KOPT-K1 (cell line): ENCODE measurements around the gene SMIM41.

Experiments used
- H3K27ac ChIP-seq: fragments of 200-600 bp; sonication (generic); 2 replicates; pipeline ENCODE4 v1.5.1; 2016; ENCODE audit warnings: antibody characterized with exemption, mild to moderate bottlenecking, low read depth, low read length; ENCODE audit not compliant: poor library complexity, severe bottlenecking
- H3K36me3 ChIP-seq: fragments of 200-600 bp; sonication (generic); 2 replicates; pipeline ENCODE4 v1.5.1; 2017; ENCODE audit warnings: antibody characterized with exemption, mild to moderate bottlenecking, low read length, moderate library complexity; ENCODE audit not compliant: insufficient read depth
- H3K9me3 ChIP-seq: fragments of 200-600 bp; sonication (generic); 2 replicates; pipeline ENCODE4 v1.5.1; 2017; ENCODE audit warnings: antibody characterized with exemption, low read length, mild to moderate bottlenecking; ENCODE audit not compliant: insufficient read depth, poor library complexity, severe bottlenecking

The SMIM41 gene

GRCh38 chr12:52130711-52131110, 51.2 kb downstream of the SMIM41 start:
- H3K27ac ChIP-seq: no peak overlapping the region
- H3K9me3 ChIP-seq: no peaks in the 10 kb centered on the region
- no peaks in the 10 kb centered on the region for H3K36me3 ChIP-seq

- Histone ChIP-seq H3K36me3 (no peaks in the 10 kb centered on the region), H3K27ac (no peak overlapping the region)
Measured at GRCh38 chr12:52132754-52133161, 53.3 kb downstream of the SMIM41 start.

GRCh38 chr12:52137746-52138145, 58.2 kb downstream of the SMIM41 start:
- no peaks in the 10 kb centered on the region for H3K36me3 ChIP-seq
- no peaks in the 10 kb centered on the region for H3K9me3 ChIP-seq

More at GRCh38 chr12:52132754-52133161, 53.3 kb downstream of the SMIM41 start:
- no peaks in the 10 kb centered on the region for H3K9me3 ChIP-seq

GRCh38 chr12:52139147-52139546, 59.6 kb downstream of the SMIM41 start:
- Histone ChIP-seq H3K27ac (no peak overlapping the region), H3K36me3 (no peaks in the 10 kb centered on the region), H3K9me3 (no peaks in the 10 kb centered on the region)

More at GRCh38 chr12:52137746-52138145, 58.2 kb downstream of the SMIM41 start:
- no peak overlapping the region for H3K27ac ChIP-seq

- no peak overlapping the region for H3K27ac ChIP-seq
- H3K36me3 ChIP-seq: no peaks in the 10 kb centered on the region
- no peaks in the 10 kb centered on the region for H3K9me3 ChIP-seq
Measured at GRCh38 chr12:52139579-52140062, 60.1 kb downstream of the SMIM41 start.

- H3K27ac ChIP-seq: no peak overlapping the region
Measured at GRCh38 chr12:52141306-52141705, 61.8 kb downstream of the SMIM41 start.

GRCh38 chr12:52141875-52142274, 62.4 kb downstream of the SMIM41 start:
- Histone ChIP-seq H3K36me3 (no peaks in the 10 kb centered on the region), H3K27ac (no peak overlapping the region), H3K9me3 (no peaks in the 10 kb centered on the region)

More at GRCh38 chr12:52141306-52141705, 61.8 kb downstream of the SMIM41 start:
- no peaks in the 10 kb centered on the region for H3K9me3 ChIP-seq
- H3K36me3 ChIP-seq: no peaks in the 10 kb centered on the region

GRCh38 chr12:52142431-52142830, 62.9 kb downstream of the SMIM41 start:
- no peaks in the 10 kb centered on the region for H3K9me3 ChIP-seq
- no peak overlapping the region for H3K27ac ChIP-seq
- H3K36me3 ChIP-seq: no peaks in the 10 kb centered on the region

- no peak overlapping the region for H3K27ac ChIP-seq
- no peaks in the 10 kb centered on the region for H3K36me3 ChIP-seq
Measured at GRCh38 chr12:52144512-52145227, 65.2 kb downstream of the SMIM41 start.

GRCh38 chr12:52145228-52146088, 66.0 kb downstream of the SMIM41 start:
- H3K27ac ChIP-seq: no peak overlapping the region
- H3K9me3 ChIP-seq: no peaks in the 10 kb centered on the region
- H3K36me3 ChIP-seq: no peaks in the 10 kb centered on the region

More at GRCh38 chr12:52144512-52145227, 65.2 kb downstream of the SMIM41 start:
- H3K9me3 ChIP-seq: no peaks in the 10 kb centered on the region

- H3K27ac ChIP-seq: no peak overlapping the region
Measured at GRCh38 chr12:52146089-52146821, 66.8 kb downstream of the SMIM41 start.

GRCh38 chr12:52146822-52147366, 67.4 kb downstream of the SMIM41 start:
- no peaks in the 10 kb centered on the region for H3K9me3 ChIP-seq
- H3K27ac ChIP-seq: no peak overlapping the region
- H3K36me3 ChIP-seq: no peaks in the 10 kb centered on the region

More at GRCh38 chr12:52146089-52146821, 66.8 kb downstream of the SMIM41 start:
- H3K9me3 ChIP-seq: no peaks in the 10 kb centered on the region
- no peaks in the 10 kb centered on the region for H3K36me3 ChIP-seq

- Histone ChIP-seq H3K9me3 (no peaks in the 10 kb centered on the region), H3K36me3 (no peaks in the 10 kb centered on the region), H3K27ac (no peak overlapping the region)
Measured at GRCh38 chr12:52147367-52147963, 68.0 kb downstream of the SMIM41 start.

GRCh38 chr12:52147964-52148463, 68.5 kb downstream of the SMIM41 start:
- Histone ChIP-seq H3K36me3 (no peaks in the 10 kb centered on the region), H3K9me3 (no peaks in the 10 kb centered on the region), H3K27ac (no peak overlapping the region)
